Measurements from ENCODE around the gene CTDSP1. TPM values are rescaled to one million over a fixed set of nuclear protein-coding genes. Genes with fewer than 3 reads are reported as not detected.
A peak's percentile ranks its signal among the peaks of the same experiment; 100 is the strongest.

CTDSP1 gene
- 100 to 1,000 TPM; 186 to 208 TPM for total RNA-seq

- peak within 1 kb of the TSS; percentile 94 for H3K27ac Mint-ChIP-seq
- H3K9me3 Mint-ChIP-seq: no peaks in the 10 kb centered on the region
- POLR2A ChIA-PET: interaction anchor here (0.6 kb wide), 1 partner anchor 100 kb away, joined by 3 read pairs; no protein-coding TSS in a partner anchor
- H3K4me3 Mint-ChIP-seq: peak within 1 kb of the TSS; percentile 96
- H3K36me3 Mint-ChIP-seq (ENCODE audit: low read depth): peaks cover 39% of the 10 kb centered on the region
- peak; percentile 95 for DNase-seq
- peaks cover 55% of the 10 kb centered on the region for H3K4me1 Mint-ChIP-seq
- CTCF ChIA-PET: interaction anchor here (0.6 kb wide), 1 partner anchor 183 kb away, joined by 3 read pairs; no protein-coding TSS in a partner anchor
- no peaks in the 10 kb centered on the region for H3K27me3 Mint-ChIP-seq
These were observed at the start of gene CTDSP1 for GRCh38 chr2:218399391-218400166. Gene CTDSP1 (plus strand): TSS chr2:218399868. CDS start chr2:218400091, 223 bp downstream.

GRCh38 chr2:218354045-218354444 is 45.6 kb upstream of the CTDSP1 start:
- peaks cover 2% of the 10 kb centered on the region for H3K36me3 Mint-ChIP-seq (ENCODE audit: low read depth)
- ChIA-PET POLR2A (no interaction called here), CTCF (interaction anchor here (0.7 to 1.3 kb wide), 3 partner anchors 11 to 83 kb away, joined by 3 read pairs; partner anchors contain the start of gene PNKD)
- H3K27me3 Mint-ChIP-seq: peaks cover 3% of the 10 kb centered on the region
- peaks cover 1% of the 10 kb centered on the region for H3K4me1 Mint-ChIP-seq
- DNase-seq: no peak
- no peak overlapping the region for H3K4me3 Mint-ChIP-seq
- H3K9me3 Mint-ChIP-seq: peaks cover 11% of the 10 kb centered on the region
- H3K27ac Mint-ChIP-seq: no peak overlapping the region

GRCh38 chr2:218354850-218355443 is 44.7 kb upstream of the CTDSP1 start:
- CTCF ChIA-PET: interaction anchor here (1.2 to 2.0 kb wide), 2 partner anchors 12 to 68 kb away, joined by 3 to 10 read pairs; no protein-coding TSS in a partner anchor
- no peak for DNase-seq
- H3K4me1 Mint-ChIP-seq: peaks cover 1% of the 10 kb centered on the region
- H3K9me3 Mint-ChIP-seq: peaks cover 9% of the 10 kb centered on the region
- H3K36me3 Mint-ChIP-seq (ENCODE audit: low read depth): peaks cover 2% of the 10 kb centered on the region
- H3K4me3 Mint-ChIP-seq: no peak overlapping the region
- POLR2A ChIA-PET: no interaction called here
- peaks cover 3% of the 10 kb centered on the region for H3K27me3 Mint-ChIP-seq
- H3K27ac Mint-ChIP-seq: no peak overlapping the region

GRCh38 chr2:218357236-218358177 is 42.2 kb upstream of the CTDSP1 start:
- Mint-ChIP-seq H3K9me3 (peaks cover 3% of the 10 kb centered on the region), H3K27me3 (peaks cover 5% of the 10 kb centered on the region), H3K4me3 (no peak overlapping the region), H3K27ac (no peak overlapping the region), H3K36me3 (ENCODE audit: low read depth) (no peaks in the 10 kb centered on the region), H3K4me1 (peaks cover 5% of the 10 kb centered on the region)
- DNase-seq: no peak
- ChIA-PET POLR2A (no interaction called here), CTCF (interaction anchor here (0.7 to 3.2 kb wide), 18 partner anchors 15 to 86 kb away, joined by 3 to 20 read pairs (median 5); partner anchors contain the start of genes PNKD and SLC11A1)

- H3K9me3 Mint-ChIP-seq: no peaks in the 10 kb centered on the region
- POLR2A ChIA-PET: interaction anchor here (0.6 kb wide), 1 partner anchor 103 kb away, joined by 4 read pairs; no protein-coding TSS in a partner anchor
- DNase-seq: no peak
- no peaks in the 10 kb centered on the region for H3K36me3 Mint-ChIP-seq (ENCODE audit: low read depth)
- H3K4me3 Mint-ChIP-seq: no peak overlapping the region
- no peak overlapping the region for H3K27ac Mint-ChIP-seq
- peaks cover 4% of the 10 kb centered on the region for H3K27me3 Mint-ChIP-seq
- CTCF ChIA-PET: interaction anchor here (0.6 to 0.7 kb wide), 2 partner anchors 85 to 442 kb away, joined by 4 read pairs; no protein-coding TSS in a partner anchor
- peaks cover 10% of the 10 kb centered on the region for H3K4me1 Mint-ChIP-seq
These were observed 39.2 kb upstream of the CTDSP1 start for GRCh38 chr2:218360453-218360852.

- H3K27ac Mint-ChIP-seq: no peak overlapping the region
- ChIA-PET POLR2A (no interaction called here), CTCF (interaction anchor here (1.5 kb wide), 1 partner anchor 70 kb away, joined by 4 read pairs; the partner anchor contains the start of gene TMBIM1)
- H3K4me1 Mint-ChIP-seq: peaks cover 21% of the 10 kb centered on the region
- DNase-seq: no peak
- peaks cover 2% of the 10 kb centered on the region for H3K36me3 Mint-ChIP-seq (ENCODE audit: low read depth)
- H3K9me3 Mint-ChIP-seq: no peaks in the 10 kb centered on the region
- peaks cover 4% of the 10 kb centered on the region for H3K27me3 Mint-ChIP-seq
- no peak overlapping the region for H3K4me3 Mint-ChIP-seq
These were observed 37.1 kb upstream of the CTDSP1 start for GRCh38 chr2:218362606-218363005.

- no peak overlapping the region for H3K27ac Mint-ChIP-seq
- H3K4me3 Mint-ChIP-seq: no peak overlapping the region
- CTCF ChIA-PET: interaction anchor here (0.6 kb wide), 1 partner anchor 191 kb away, joined by 3 read pairs; no protein-coding TSS in a partner anchor
- peaks cover 7% of the 10 kb centered on the region for H3K27me3 Mint-ChIP-seq
- POLR2A ChIA-PET: no interaction called here
- H3K9me3 Mint-ChIP-seq: no peaks in the 10 kb centered on the region
- H3K4me1 Mint-ChIP-seq: peaks cover 28% of the 10 kb centered on the region
- peaks cover 4% of the 10 kb centered on the region for H3K36me3 Mint-ChIP-seq (ENCODE audit: low read depth)
- no peak for DNase-seq
These were observed 35.9 kb upstream of the CTDSP1 start for GRCh38 chr2:218363736-218364135.

GRCh38 chr2:218364196-218364595 is 35.5 kb upstream of the CTDSP1 start:
- peaks cover 4% of the 10 kb centered on the region for H3K36me3 Mint-ChIP-seq (ENCODE audit: low read depth)
- H3K4me1 Mint-ChIP-seq: peaks cover 33% of the 10 kb centered on the region
- POLR2A ChIA-PET: no interaction called here

GRCh38 chr2:218366621-218367414 is 32.9 kb upstream of the CTDSP1 start:
- ChIA-PET CTCF (interaction anchor here (1.0 to 1.1 kb wide), 2 partner anchors 11 to 65 kb away, joined by 3 to 8 read pairs; partner anchors contain the start of gene CATIP), POLR2A (no interaction called here)
- Mint-ChIP-seq H3K36me3 (ENCODE audit: low read depth) (peaks cover 4% of the 10 kb centered on the region), H3K9me3 (no peaks in the 10 kb centered on the region), H3K4me1 (peaks cover 39% of the 10 kb centered on the region), H3K27ac (peak overlapping the region; percentile 85), H3K4me3 (peak overlapping the region; percentile 68), H3K27me3 (peaks cover 14% of the 10 kb centered on the region)
- DNase-seq: no peak

More at GRCh38 chr2:218364196-218364595, 35.5 kb upstream of the CTDSP1 start:
- Mint-ChIP-seq H3K9me3 (no peaks in the 10 kb centered on the region), H3K4me3 (no peak overlapping the region), H3K27me3 (peaks cover 9% of the 10 kb centered on the region), H3K27ac (no peak overlapping the region)
- CTCF ChIA-PET: no interaction called here
- DNase-seq: no peak

- peaks cover 4% of the 10 kb centered on the region for H3K36me3 Mint-ChIP-seq (ENCODE audit: low read depth)
- POLR2A ChIA-PET: no interaction called here
- H3K27ac Mint-ChIP-seq: peak overlapping the region; percentile 85
- peak; percentile 70 for DNase-seq
- H3K4me3 Mint-ChIP-seq: peak overlapping the region; percentile 68
- H3K4me1 Mint-ChIP-seq: peaks cover 39% of the 10 kb centered on the region
- CTCF ChIA-PET: interaction anchor here (1.0 to 1.1 kb wide), 2 partner anchors 11 to 66 kb away, joined by 3 to 8 read pairs; partner anchors contain the start of gene CATIP
- no peaks in the 10 kb centered on the region for H3K9me3 Mint-ChIP-seq
- peaks cover 14% of the 10 kb centered on the region for H3K27me3 Mint-ChIP-seq
These were observed 32.1 kb upstream of the CTDSP1 start for GRCh38 chr2:218367415-218368149.

GRCh38 chr2:218368150-218368528 is 31.5 kb upstream of the CTDSP1 start:
- Mint-ChIP-seq H3K27me3 (peaks cover 14% of the 10 kb centered on the region), H3K4me3 (peak overlapping the region; percentile 68), H3K36me3 (ENCODE audit: low read depth) (peaks cover 4% of the 10 kb centered on the region), H3K4me1 (peaks cover 37% of the 10 kb centered on the region), H3K9me3 (no peaks in the 10 kb centered on the region), H3K27ac (peak overlapping the region; percentile 85)
- no peak for DNase-seq
- ChIA-PET CTCF (interaction anchor here (1.0 to 1.1 kb wide), 3 partner anchors 12 to 66 kb away, joined by 3 to 8 read pairs (median 3); partner anchors contain the start of gene CATIP), POLR2A (no interaction called here)
